Retinal pigment epithelial cell (primary cell): ENCODE results near the gene TMEM181.

ENCODE experiments used
- DNase-seq: peaks from one replicate; pipeline ENCODE4 v3.0.0-alpha.2; 2010; ENCODE audit warnings: low read depth
- H3K4me3 ChIP-seq: 2 replicates; pipeline ENCODE4 v1.5.1; 2011; ENCODE audit warnings: mild to moderate bottlenecking, low read length, control low read depth, moderate library complexity
- CTCF ChIP-seq: conservative IDR thresholded peaks from 2 replicates; pipeline ENCODE4 v1.5.1; 2011; ENCODE audit warnings: low read depth, low read length, control low read depth, inconsistent platforms

Gene TMEM181

GRCh38 chr6:158559895-158560835 is at the start of gene TMEM181:
Gene TMEM181 (plus strand): TSS chr6:158560091. CDS start chr6:158560225, 134 bp downstream.
- no peak for TF ChIP-seq CTCF
- peak within 1 kb of the TSS; percentile 71 for H3K4me3 ChIP-seq
- DNase-seq: no peak

GRCh38 chr6:158512809-158513208 is 47.1 kb upstream of the TMEM181 start:
- H3K4me3 ChIP-seq: no peak overlapping the region
- no peak for DNase-seq
- TF ChIP-seq CTCF: no peak

GRCh38 chr6:158514176-158514575 is 45.7 kb upstream of the TMEM181 start:
- TF ChIP-seq CTCF: no peak
- H3K4me3 ChIP-seq: no peak overlapping the region
- no peak for DNase-seq

GRCh38 chr6:158514991-158515390 is 44.9 kb upstream of the TMEM181 start:
- no peak overlapping the region for H3K4me3 ChIP-seq
- DNase-seq: no peak
- no peak for TF ChIP-seq CTCF

- no peak for DNase-seq
- no peak overlapping the region for H3K4me3 ChIP-seq
- TF ChIP-seq CTCF: no peak
Observed at GRCh38 chr6:158516098-158516497, 43.8 kb upstream of the TMEM181 start.

GRCh38 chr6:158517038-158517437 is 42.9 kb upstream of the TMEM181 start:
- no peak overlapping the region for H3K4me3 ChIP-seq
- DNase-seq: no peak
- TF ChIP-seq CTCF: no peak

GRCh38 chr6:158517581-158517980 is 42.3 kb upstream of the TMEM181 start:
- no peak for DNase-seq

More at GRCh38 chr6:158517581-158517980, 42.3 kb upstream of the TMEM181 start:
- TF ChIP-seq CTCF: no peak
- no peak overlapping the region for H3K4me3 ChIP-seq
